Fibroblast of villous mesenchyme (primary cell): ENCODE results near the gene ERBB2. TPM values are rescaled to one million over a fixed set of nuclear protein-coding genes. Genes with fewer than 3 reads are reported as not detected.
"Not testable (repeated sequence)": the region's sequence is repeated elsewhere in the genome, so short reads cannot be mapped to it uniquely, and the experiment has no call there.

Experiments
- DNase-seq: peaks from one replicate; pipeline ENCODE4 v3.0.0-alpha.2; 2010; ENCODE audit warnings: low read depth
- H3K4me3 ChIP-seq: 2 replicates; pipeline ENCODE4 v1.5.1; 2011; ENCODE audit warnings: low read depth, mild to moderate bottlenecking, low read length
- total RNA-seq: library from RNA; depleted of rRNA; stranded (reverse); fragments of >200 nt; gene quantifications from 2 replicates; pipeline ENCODE4 v1.2.3, GENCODE V29; 2012
- TF ChIP-seq, protein P1 (sequence below): IDR thresholded peaks from 2 replicates; pipeline ENCODE4 v1.5.1; 2012; ENCODE audit warnings: low read depth, mild to moderate bottlenecking, low read length; ENCODE audit not compliant: insufficient read depth

The ERBB2 gene
- total RNA-seq, 1 donor = 47.1 TPM

DNA sequence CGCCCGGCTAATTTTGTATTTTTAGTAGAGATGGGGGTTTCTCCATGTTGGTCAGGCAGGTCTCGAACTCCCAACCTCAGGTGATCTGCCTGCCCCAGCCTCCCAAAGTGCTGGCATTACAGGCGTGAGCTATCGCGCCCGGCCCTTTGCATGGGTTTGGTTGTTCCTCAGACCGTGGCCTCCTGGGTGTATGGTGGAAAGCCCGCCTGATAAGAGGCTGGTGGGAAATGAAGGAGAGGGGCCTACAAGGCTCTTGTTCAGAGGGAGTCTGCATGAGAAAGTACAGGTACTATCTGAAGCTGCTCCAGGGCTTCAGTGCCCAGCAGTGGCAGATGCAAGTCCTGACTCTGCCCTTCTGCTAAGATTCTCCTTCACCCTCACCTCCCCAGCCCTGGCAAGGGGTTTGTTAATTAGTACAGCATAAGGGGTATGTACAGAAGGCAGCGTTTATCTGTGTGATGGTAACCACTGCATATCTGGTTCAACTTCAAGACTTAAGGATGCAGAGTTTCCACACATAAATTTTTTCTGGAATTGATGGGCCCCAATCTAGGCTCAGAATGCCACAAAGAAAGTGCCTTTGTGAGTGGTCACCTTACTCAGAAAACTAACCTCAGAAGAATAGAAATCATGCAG is 62.1 kb downstream of the ERBB2 start:
- DNase-seq = no peak
- TF ChIP-seq, protein P1, sequence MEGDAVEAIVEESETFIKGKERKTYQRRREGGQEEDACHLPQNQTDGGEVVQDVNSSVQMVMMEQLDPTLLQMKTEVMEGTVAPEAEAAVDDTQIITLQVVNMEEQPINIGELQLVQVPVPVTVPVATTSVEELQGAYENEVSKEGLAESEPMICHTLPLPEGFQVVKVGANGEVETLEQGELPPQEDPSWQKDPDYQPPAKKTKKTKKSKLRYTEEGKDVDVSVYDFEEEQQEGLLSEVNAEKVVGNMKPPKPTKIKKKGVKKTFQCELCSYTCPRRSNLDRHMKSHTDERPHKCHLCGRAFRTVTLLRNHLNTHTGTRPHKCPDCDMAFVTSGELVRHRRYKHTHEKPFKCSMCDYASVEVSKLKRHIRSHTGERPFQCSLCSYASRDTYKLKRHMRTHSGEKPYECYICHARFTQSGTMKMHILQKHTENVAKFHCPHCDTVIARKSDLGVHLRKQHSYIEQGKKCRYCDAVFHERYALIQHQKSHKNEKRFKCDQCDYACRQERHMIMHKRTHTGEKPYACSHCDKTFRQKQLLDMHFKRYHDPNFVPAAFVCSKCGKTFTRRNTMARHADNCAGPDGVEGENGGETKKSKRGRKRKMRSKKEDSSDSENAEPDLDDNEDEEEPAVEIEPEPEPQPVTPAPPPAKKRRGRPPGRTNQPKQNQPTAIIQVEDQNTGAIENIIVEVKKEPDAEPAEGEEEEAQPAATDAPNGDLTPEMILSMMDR = no peak
- no peak overlapping the region for H3K4me3 ChIP-seq

DNA sequence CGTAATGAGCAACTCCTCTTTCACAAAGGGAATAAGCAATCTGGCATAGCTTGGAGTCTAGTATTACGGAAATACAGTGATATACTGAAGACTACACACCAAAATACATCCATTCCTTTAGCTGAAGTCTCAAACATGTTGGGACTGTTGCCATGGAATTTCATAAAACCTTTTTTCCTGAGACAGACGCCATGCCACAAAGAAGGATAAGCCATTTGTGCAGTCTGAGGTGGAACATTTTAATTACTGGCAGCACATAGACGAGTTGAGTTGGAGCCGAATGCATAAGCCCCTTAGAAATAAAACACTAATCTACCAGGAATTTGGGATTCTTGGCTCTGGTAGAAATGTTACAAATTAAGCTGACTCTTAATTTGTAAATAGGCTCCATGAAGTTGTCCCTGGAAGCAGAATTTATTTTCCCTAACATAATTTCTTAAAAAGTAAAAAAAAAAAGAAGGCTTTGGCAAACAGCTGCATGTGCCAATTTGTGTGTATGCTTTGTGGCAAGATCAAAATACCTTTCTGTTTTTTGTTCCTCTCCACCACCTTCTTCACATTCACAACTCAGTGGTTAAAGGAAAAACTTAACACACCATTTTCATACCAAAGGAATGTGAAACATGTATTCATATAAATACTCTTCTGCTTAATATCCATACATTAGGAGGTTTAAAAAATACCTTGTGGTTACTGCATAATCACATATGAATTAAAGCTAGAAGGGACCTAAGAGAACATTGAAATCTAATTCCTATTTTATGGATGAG is 63.4 kb downstream of the ERBB2 start:
- peak; percentile 44 for DNase-seq
- no peak overlapping the region for H3K4me3 ChIP-seq
- TF ChIP-seq, protein P1 = no peak

DNA sequence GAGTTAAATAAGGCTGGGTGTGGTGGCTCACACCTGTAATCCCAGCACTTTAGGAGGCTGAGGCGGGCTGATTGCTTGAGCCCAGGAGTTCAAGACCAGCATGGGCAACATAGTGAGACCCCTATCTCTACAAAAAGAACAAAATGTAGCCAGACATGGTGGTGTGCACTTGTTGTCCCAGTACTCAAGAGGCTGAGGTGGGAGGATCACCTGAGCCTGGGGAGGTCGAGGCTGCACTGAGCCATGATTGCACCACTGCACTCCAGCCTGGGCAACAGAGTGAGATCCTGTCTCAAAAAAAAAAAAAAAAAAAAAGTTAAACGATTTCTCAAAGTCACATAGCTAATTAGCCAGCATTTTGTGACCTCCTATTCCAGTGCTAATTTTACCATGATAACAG is 64.3 kb downstream of the ERBB2 start:
- not testable (repeated sequence) for DNase-seq, H3K4me3 ChIP-seq

DNA sequence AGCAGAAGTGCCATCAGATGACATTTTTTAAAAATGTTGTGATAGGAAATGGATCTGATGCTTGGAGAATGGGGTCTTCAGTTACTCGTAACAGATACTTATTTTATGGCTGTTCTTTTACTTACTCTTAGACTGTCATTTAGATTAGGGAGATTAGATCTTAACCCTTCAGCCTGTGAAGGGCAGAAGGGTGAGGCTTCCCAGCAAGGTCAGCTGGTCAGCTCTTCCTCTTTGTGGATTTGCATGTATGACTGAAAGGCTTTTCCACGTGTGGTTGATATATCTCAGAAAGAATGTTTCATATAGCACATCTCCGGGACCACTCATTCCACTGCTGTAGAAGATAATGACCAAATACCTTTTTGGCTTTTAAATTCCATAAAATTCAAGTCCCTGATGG is 65.3 kb downstream of the ERBB2 start:
- H3K4me3 ChIP-seq = no peak overlapping the region
- TF ChIP-seq, protein P1 = no peak
- DNase-seq = no peak

DNA sequence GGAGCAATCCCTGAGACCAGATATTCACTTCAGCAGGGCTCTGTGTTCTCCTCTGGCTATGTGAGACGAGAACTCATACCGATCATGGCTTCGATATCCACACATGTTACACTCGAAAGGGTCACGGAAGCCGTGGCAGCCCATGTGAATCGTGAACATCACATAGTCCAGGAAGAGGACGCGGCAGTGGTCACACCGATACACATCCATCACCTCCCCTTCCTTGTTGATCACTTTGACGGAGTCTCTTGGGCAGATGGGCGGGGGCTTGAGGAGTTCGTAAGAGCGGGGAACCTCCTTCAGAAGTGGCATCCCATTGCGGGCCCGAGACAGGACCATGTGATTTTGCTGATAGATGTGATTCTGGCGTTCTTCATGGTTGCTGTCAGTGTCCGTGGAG is 65.9 kb downstream of the ERBB2 start:
- no peak overlapping the region for H3K4me3 ChIP-seq
- TF ChIP-seq, protein P1 = no peak
- DNase-seq = no peak

DNA sequence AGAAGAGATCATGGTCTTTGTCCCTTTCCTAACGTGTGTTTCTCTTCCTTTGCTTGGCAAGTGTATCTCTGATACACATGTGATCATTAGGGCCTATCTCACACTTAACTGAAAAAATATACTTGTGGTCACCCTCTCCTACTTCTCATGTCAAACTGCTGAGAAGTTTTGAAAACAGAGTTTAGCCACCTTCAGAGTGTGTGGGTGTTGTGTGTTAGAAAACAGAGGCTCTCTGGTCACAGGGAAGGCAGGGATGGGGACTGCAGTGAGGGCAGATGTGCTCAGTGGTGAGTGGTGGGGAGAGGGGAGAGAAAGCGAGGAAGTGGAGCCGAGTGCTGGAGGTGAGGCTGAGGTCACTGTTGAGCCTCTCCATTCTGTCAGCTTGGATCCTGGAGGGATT is 67.3 kb downstream of the ERBB2 start:
- TF ChIP-seq, protein P1 = no peak
- DNase-seq = no peak
- no peak overlapping the region for H3K4me3 ChIP-seq

DNA sequence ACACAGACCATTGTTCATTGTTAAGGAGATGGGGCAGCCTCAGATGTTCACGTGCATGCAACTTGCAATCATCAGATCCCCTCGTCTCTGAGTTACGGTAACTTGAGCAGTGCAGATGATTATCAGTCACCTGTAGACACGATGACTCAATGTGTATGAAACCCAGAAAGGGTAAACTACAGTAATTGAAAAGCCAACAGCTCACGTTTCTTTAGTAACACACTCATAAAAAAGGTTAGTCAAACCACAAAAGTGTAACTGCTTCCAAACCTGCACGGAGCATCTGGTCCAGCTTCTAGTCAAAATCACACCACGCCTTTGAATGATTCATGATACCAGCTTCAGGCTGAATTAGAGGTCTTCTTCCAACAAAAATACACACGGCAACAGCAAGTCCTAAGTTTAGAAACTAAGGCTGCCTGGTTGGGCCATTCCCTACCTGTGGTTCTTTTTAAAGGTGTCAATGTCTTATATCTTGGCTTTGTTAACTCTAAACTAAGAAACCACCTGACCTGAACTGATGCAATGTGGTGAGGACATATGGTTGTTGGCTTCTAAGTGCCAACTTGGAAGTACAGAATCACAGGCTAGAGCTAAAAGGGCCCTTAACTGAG is 70.2 kb downstream of the ERBB2 start:
- DNase-seq = peak; percentile 65
- no peak overlapping the region for H3K4me3 ChIP-seq
- TF ChIP-seq, protein P1 = no peak
